GM20431 (cell line): ENCODE data around the gene NOXA1.
"Not testable (repeated sequence)": the region's sequence is repeated elsewhere in the genome, so short reads cannot be mapped to it uniquely, and the experiment has no call there.

Source experiments
- in situ Hi-C: fragments of 300-500 bp; cut with MseI, MboI; formaldehyde crosslinking; loops from one replicate; pipeline ENCODE4 v1.15.0; 2020; ENCODE audit warnings: low sequenced_read_pairs; ENCODE audit not compliant: unreplicated experiment

The NOXA1 gene

DNA sequence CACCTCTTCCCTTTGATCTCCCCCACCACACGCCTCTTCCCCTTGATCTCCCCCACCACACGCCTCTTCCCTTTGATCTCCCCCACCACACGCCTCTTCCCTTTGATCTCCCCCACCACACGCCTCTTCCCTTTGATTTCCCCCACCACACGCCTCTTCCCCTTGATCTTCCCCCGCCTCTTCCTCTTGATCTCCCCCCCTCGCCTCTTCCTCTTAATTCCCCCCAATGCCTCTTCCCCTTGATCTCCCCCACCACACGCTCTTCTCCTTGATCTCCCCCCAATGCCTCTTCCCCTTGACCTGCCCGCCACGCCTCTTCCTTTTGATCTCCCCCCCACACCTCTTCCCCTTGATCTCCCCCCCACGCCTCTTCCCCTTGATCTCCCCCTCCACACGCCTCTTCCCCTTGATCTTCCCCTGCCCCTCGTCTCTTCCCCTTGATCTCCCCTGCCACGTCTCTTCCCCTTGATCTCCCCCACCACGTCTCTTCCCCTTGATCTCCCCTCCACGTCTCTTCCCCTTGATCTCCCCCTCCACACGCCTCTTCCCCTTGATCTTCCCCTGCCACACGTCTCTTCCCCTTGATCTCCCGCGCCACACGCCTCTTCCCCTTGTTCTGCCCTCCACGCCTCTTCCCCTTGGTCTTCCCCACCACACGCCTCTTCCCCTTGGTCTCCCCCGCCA, 27.5 kb downstream of the NOXA1 start:
- in situ Hi-C loops, result not testable (repeated sequence)

GRCh38 chr9:137451264-137452005, 28.2 kb downstream of the NOXA1 start:
- in situ Hi-C loops, result not testable (repeated sequence)

DNA sequence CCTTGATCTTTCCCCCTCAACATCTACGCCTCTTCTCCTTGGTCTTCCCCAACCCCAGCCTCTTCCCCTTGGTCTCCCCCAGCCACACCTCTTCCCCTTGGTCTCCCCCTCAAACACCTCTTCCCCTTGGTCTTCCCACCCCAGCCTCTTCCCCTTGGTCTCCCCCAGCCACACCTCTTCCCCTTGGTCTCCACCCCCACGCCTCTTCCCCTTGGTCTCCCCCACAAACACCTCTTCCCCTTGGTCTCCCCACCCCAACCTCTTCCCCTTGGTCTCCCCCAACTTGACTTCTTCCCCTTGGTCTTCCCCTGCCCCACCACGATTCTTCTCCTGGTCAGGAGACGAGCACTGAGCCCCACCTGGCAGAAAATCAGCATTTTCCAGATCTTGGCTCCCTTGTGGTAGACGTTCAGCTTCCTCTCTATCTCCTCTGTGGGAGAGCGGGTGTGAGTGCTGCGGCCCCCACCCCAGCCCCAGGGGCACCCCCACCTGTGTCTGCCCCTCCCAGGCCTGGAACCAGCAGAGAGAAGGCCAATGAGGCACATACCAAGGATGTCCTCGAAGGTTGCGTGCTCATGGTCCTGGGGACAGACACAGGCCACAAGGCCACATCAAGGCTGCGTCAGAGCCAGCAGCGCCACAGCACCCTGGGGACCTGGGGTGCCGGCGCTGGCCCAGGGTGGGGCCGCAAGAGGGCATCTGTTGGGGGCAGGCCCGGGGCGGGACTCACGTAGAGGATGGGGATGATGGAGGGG, 29.0 kb downstream of the NOXA1 start:
- in situ Hi-C loops, result no loop called here

GRCh38 chr9:137452761-137453642, 29.8 kb downstream of the NOXA1 start:
- in situ Hi-C loops, result no loop called here

GRCh38 chr9:137453643-137454081, 30.5 kb downstream of the NOXA1 start:
- in situ Hi-C loops, result no loop called here

GRCh38 chr9:137454145-137454596, 31.0 kb downstream of the NOXA1 start:
- in situ Hi-C loops, result no loop called here

DNA sequence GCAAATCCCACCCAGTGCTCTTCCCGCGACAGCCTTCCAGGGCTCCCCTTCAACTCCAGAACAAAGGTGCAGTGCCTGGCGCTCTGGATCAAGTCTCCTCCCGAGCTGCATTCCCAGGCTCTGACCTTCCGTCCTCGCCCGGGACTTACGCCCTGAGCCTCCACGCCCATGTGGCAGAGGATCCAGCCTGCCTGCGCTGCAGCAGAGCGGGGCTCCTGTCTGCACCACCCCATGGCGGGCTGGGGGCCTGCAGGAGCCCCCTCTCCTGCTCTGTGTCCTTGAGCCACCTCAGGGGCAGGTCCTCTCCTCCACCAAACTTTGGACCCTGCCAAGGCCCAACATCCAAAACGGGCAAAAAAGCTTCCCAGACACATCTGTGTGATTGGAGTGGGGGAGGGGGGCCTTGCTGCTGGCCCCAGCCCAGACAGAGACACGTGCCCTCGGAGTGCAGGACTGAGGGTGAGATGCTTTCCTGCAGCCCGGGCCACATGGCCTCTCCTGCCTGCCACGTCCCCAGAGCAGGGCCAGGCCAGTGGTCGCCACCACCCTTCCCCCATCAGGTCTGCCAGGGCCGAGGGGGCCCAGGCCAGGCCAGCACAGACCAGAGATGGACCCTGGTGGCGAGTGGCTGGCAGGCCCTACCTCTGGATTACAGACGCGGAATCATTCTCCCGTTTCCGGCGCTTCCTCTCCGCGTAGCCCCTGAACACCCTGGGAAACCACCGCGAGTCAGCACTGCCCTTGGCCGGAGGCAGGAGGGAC, 31.6 kb downstream of the NOXA1 start:
- in situ Hi-C loops, result no loop called here

GRCh38 chr9:137455359-137455991, 32.3 kb downstream of the NOXA1 start:
- in situ Hi-C loops, result no loop called here

DNA sequence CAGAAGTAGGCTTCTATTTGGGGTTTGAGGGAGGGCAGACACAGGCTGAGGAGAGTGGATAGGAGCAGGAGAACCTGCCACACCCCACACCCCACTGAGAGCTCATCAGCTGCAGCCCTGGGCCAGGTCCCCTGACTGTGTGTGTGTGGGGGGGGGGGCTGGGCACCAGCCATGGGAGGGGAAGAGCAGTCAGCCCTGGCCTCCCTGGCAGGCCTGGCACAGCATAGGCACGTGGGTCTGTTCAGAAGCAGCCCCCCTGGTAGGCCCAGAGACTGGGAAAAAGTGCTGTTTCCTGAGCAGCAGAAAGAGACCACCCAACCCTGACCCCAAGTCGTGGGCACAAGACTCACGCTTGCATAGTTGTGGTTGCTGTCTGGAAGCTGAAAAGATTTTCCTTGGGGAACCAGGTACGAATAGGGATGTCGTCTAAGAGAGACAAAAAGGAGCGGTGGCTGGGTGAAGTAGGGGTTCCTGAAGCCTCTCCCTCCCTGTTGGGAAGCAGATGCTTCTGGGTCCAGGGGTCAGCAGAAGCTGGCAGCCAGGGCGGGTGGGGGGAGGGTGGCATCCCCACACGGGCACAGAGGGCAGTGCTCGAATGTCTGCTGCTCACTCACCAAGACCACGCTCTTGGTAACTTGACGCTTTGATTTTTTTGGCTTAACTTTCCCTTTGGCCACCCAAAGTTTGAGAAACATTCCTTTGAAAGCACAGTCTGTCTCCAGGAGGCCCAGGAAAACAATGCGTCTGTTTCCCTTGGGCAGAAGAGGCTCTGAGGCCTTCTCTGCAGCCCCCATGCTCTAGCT, 33.1 kb downstream of the NOXA1 start:
- in situ Hi-C loops, result no loop called here

DNA sequence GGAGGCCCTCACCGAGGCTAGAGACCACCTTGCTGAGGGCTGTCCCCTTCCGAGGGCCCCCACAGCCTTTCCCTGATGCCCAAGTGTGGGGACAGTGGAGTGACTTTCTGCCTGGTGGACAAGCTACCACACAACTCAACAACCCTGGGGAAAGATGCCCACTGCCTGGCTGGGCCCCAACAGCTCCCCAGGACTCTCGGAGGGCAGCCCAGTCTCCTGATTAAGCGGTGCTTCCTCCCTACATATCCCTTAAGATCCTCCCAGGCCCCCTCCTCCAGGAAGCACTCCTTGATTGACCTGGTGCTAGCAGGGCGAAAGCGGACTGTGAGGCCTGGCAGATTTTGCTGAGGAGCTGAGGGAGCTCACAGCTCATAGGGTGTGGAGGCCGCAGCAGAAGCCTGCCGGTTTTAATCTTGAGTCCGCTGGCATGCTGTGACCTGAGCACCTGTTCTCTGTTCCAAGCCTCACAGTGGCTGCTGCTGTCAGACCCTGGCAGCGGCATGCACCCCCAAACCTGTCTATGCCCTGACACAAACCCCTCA, 33.7 kb downstream of the NOXA1 start:
- in situ Hi-C loops, result no loop called here

GRCh38 chr9:137457406-137458193, 34.4 kb downstream of the NOXA1 start:
- in situ Hi-C loops, result no loop called here

DNA sequence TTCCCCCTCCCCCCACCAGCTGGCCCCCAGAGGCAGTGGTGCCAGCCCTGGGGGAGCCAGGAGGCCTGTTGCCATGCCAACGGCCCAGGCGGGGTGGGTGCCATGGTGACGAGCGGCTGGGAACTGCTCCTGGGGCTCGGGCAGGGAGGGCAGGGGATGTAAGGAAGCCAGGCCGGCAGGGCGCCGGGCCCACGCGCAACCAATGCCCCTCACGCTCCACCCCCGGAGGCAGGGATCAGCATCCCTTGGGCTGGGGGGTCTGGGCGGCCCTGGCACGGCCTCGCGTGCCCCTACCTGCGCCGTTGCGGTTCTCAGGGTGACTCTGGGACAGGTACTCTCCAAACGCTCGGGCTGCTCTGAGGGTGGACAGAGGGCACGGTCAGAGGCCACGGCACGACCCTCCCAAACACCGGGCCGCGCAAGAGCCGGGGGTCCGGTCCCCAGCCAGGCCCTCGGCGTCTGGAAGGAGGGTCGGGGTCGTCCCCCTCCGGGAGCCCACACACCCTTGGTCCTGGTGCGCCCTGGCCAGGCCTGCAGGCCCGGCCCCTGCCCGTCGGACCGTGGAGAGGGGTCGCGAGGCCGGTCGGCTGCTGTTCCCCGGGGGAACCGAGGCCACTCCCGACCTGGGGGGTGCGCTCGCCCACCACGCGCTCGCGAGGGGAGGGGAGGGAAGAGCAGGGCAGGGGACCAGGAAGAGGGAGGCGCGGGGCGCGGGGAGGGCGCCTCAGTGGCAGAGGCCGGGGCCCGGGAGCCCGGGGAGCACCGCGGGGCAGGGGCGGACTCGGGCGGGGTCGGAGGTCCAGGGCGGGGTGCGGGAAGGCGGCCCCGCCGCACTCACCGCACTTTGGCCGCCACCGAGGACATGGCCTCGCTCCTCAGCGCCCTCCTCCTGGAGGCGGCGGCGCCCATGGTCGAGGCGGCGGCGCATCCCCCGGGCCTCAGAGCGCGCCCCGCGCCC, 35.3 kb downstream of the NOXA1 start:
- in situ Hi-C loops, result no loop called here

DNA sequence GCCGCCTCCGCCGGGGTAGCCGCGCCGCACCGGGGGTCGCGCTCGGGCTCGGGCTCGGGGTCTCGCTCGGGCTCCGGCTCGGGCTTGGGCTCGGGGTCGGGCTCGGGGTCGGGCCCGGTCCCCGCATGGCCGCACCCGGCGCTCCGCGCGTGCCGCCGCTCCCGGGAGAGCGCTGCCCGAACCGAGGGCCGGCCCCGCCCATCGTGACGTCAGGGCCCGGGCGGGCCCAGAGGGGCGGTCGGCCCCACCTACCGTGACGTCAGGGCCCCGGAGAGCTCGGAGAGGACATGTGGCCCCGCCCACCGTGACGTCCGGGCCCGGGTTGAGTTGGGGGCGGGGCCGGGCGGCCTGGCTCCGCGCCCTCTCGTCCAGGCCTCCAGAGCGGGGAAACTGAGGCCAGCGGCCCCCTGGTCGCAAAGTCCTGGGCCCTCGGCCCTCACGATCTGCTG, 36.0 kb downstream of the NOXA1 start, which contains the start of gene NSMF:
TSS of gene NSMF (minus strand) at position 183 of the 449 bp plus-strand sequence. CDS start 232 bp downstream, outside the sequence.
- in situ Hi-C loops, result no loop called here

DNA sequence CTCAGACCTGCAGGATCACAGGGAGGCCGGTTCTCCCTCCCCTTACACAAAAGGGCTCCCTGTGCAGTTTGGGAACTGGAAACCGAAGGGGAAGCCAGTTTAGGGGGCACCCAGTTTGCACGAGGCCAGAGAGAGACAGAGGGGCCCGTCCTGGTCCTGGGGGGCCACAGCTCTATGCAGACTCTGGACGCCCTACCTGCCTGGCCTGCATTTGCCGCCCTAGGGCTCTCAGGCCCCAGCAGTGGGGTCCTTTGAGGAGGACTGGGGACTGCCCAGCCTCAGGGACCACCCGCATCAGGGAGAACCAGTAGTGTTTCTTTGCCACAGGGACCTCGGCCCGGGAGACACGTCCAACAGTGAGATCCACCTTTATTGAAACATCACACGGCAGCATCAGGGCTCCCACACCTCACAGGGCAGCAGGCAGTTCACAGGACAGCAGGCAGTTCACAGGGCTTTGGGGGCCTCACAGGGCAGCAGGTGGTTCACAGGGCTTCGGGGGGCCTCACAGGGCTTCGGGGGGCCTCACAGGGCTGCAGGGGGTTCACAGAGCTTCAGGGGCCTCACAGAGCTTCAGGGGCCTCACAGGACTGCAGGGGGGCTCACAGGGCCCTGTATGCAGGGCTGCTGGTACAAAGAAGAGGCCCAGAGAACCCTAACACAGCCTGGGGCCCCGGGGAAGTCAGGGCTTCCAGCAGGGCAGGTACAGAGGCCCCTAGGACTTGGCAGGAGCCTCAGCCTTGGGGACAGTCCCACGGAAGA, 36.6 kb downstream of the NOXA1 start:
- in situ Hi-C loops, result no loop called here
